ENCODE results near the gene FNDC3B. TPM values are rescaled to one million over a fixed set of nuclear protein-coding genes. Genes with fewer than 3 reads are reported as not detected.
"Not testable (repeated sequence)": the region's sequence is repeated elsewhere in the genome, so short reads cannot be mapped to it uniquely, and the experiment has no call there.

The FNDC3B gene
- total RNA-seq, 2 donors from 2014 or later: 80.6 to 107 TPM

- 62 to 72% methylated on average over 3 of the region's 3 CpGs for WGBS, 2 experiments (ENCODE audit: insufficient coverage in 1 of 2, insufficient read length in 1 of 2)
- H3K27me3 Mint-ChIP-seq (ENCODE audit: insufficient read depth): no peaks in the 10 kb centered on the region
- DNase-seq: no peak
- no peaks in the 10 kb centered on the region for H3K36me3 Mint-ChIP-seq (ENCODE audit: low read depth)
- no peaks in the 10 kb centered on the region for H3K4me1 ChIP-seq (ENCODE audit: control insufficient read depth, insufficient read depth, low read length)
- TF ChIP-seq CTCF (conservative IDR thresholded peaks at IDR 0.05): no peak
- H3K9ac ChIP-seq (ENCODE audit: extremely low read depth, low read length, poor library complexity, severe bottlenecking): no peak overlapping the region
- H3K27ac Mint-ChIP-seq: no peak overlapping the region
- no peak overlapping the region for H3K27ac ChIP-seq (ENCODE audit: low read depth, low read length)
- peaks cover 27% of the 10 kb centered on the region for H3K9me3 Mint-ChIP-seq
- peaks cover 13% of the 10 kb centered on the region for H3K9me3 ChIP-seq (ENCODE audit: control insufficient read depth, low read length)
- no peak overlapping the region for H3K4me3 Mint-ChIP-seq
- H3K36me3 ChIP-seq (ENCODE audit: control insufficient read depth, insufficient read depth, low read length): no peaks in the 10 kb centered on the region
- H3K4me1 Mint-ChIP-seq: no peaks in the 10 kb centered on the region
- H3K27me3 ChIP-seq (ENCODE audit: control insufficient read depth, insufficient read depth, low read length, poor library complexity, severe bottlenecking): no peaks in the 10 kb centered on the region
- no peak overlapping the region for H3K4me3 ChIP-seq (ENCODE audit: low read length)
These were observed 44.5 kb upstream of the FNDC3B start for GRCh38 chr3:171994646-171995428.

- no peaks in the 10 kb centered on the region for H3K27me3 Mint-ChIP-seq (ENCODE audit: insufficient read depth)
- no peak overlapping the region for H3K27ac Mint-ChIP-seq
- no peak overlapping the region for H3K9ac ChIP-seq (ENCODE audit: extremely low read depth, low read length, poor library complexity, severe bottlenecking)
- no peak overlapping the region for H3K4me3 Mint-ChIP-seq
- no peaks in the 10 kb centered on the region for H3K27me3 ChIP-seq (ENCODE audit: control insufficient read depth, insufficient read depth, low read length, poor library complexity, severe bottlenecking)
- H3K9me3 Mint-ChIP-seq: peaks cover 21% of the 10 kb centered on the region
- no peak for DNase-seq
- no peaks in the 10 kb centered on the region for H3K4me1 Mint-ChIP-seq
- TF ChIP-seq CTCF (conservative IDR thresholded peaks at IDR 0.05): no peak
- no peaks in the 10 kb centered on the region for H3K36me3 ChIP-seq (ENCODE audit: control insufficient read depth, insufficient read depth, low read length)
- H3K4me1 ChIP-seq (ENCODE audit: control insufficient read depth, insufficient read depth, low read length): no peaks in the 10 kb centered on the region
- H3K4me3 ChIP-seq (ENCODE audit: low read length): no peak overlapping the region
- no peak overlapping the region for H3K27ac ChIP-seq (ENCODE audit: low read depth, low read length)
- peaks cover 13% of the 10 kb centered on the region for H3K9me3 ChIP-seq (ENCODE audit: control insufficient read depth, low read length)
- H3K36me3 Mint-ChIP-seq (ENCODE audit: low read depth): no peaks in the 10 kb centered on the region
These were observed 43.9 kb upstream of the FNDC3B start for GRCh38 chr3:171995486-171995885.

- no peak for TF ChIP-seq CTCF (conservative IDR thresholded peaks at IDR 0.05)
- Mint-ChIP-seq H3K4me1 (no peaks in the 10 kb centered on the region), H3K9me3 (peaks cover 19% of the 10 kb centered on the region), H3K27ac (no peak overlapping the region), H3K27me3 (ENCODE audit: insufficient read depth) (no peaks in the 10 kb centered on the region), H3K4me3 (no peak overlapping the region), H3K36me3 (ENCODE audit: low read depth) (no peaks in the 10 kb centered on the region)
- Histone ChIP-seq H3K27me3 (ENCODE audit: control insufficient read depth, insufficient read depth, low read length, poor library complexity, severe bottlenecking) (no peaks in the 10 kb centered on the region), H3K4me1 (ENCODE audit: control insufficient read depth, insufficient read depth, low read length) (no peaks in the 10 kb centered on the region), H3K36me3 (ENCODE audit: control insufficient read depth, insufficient read depth, low read length) (no peaks in the 10 kb centered on the region), H3K4me3 (ENCODE audit: low read length) (no peak overlapping the region), H3K9me3 (ENCODE audit: control insufficient read depth, low read length) (peaks cover 13% of the 10 kb centered on the region), H3K27ac (ENCODE audit: low read depth, low read length) (no peak overlapping the region), H3K9ac (ENCODE audit: extremely low read depth, low read length, poor library complexity, severe bottlenecking) (no peak overlapping the region)
- no peak for DNase-seq
- 90% methylated on average over 2 of the region's 2 CpGs; no CpG with 5 or more reads in 1 of the 2 experiments for WGBS, 2 experiments (ENCODE audit: insufficient coverage in 1 of 2, insufficient read length in 1 of 2)
These were observed 43.1 kb upstream of the FNDC3B start for GRCh38 chr3:171996178-171996817.

GRCh38 chr3:171998731-171999130 lies 40.6 kb upstream of the FNDC3B start:
- H3K4me3 Mint-ChIP-seq; H3K27me3 ChIP-seq (ENCODE audit: control insufficient read depth, insufficient read depth, low read length, poor library complexity, severe bottlenecking); H3K27me3 Mint-ChIP-seq (ENCODE audit: insufficient read depth); H3K36me3 ChIP-seq (ENCODE audit: control insufficient read depth, insufficient read depth, low read length); H3K27ac Mint-ChIP-seq; H3K9ac ChIP-seq (ENCODE audit: extremely low read depth, low read length, poor library complexity, severe bottlenecking); H3K4me3 ChIP-seq (ENCODE audit: low read length); H3K4me1 ChIP-seq (ENCODE audit: control insufficient read depth, insufficient read depth, low read length); H3K36me3 Mint-ChIP-seq (ENCODE audit: low read depth); H3K27ac ChIP-seq (ENCODE audit: low read depth, low read length); H3K4me1 Mint-ChIP-seq; DNase-seq: not testable (repeated sequence)
- H3K9me3 Mint-ChIP-seq: peaks cover 19% of the 10 kb centered on the region
- peaks cover 13% of the 10 kb centered on the region for H3K9me3 ChIP-seq (ENCODE audit: control insufficient read depth, low read length)
- WGBS, 2 experiments (ENCODE audit: insufficient coverage in 1 of 2, insufficient read length in 1 of 2): 96 to 97% methylated on average over 5 to 11 of the region's 24 CpGs

- WGBS, 2 experiments (ENCODE audit: insufficient coverage in 1 of 2, insufficient read length in 1 of 2): 100% methylated on average over 1 of the region's 1 CpG; no CpG with 5 or more reads in 1 of the 2 experiments
- H3K9me3 Mint-ChIP-seq: peaks cover 17% of the 10 kb centered on the region
- not testable (repeated sequence) for H3K4me3 ChIP-seq (ENCODE audit: low read length)
These were observed 37.8 kb upstream of the FNDC3B start for GRCh38 chr3:172001616-172002015.

More at GRCh38 chr3:172001616-172002015, 37.8 kb upstream of the FNDC3B start:
- H3K36me3 ChIP-seq (ENCODE audit: control insufficient read depth, insufficient read depth, low read length); H3K27ac Mint-ChIP-seq; H3K27me3 ChIP-seq (ENCODE audit: control insufficient read depth, insufficient read depth, low read length, poor library complexity, severe bottlenecking); H3K9ac ChIP-seq (ENCODE audit: extremely low read depth, low read length, poor library complexity, severe bottlenecking); H3K36me3 Mint-ChIP-seq (ENCODE audit: low read depth); H3K27me3 Mint-ChIP-seq (ENCODE audit: insufficient read depth); H3K4me1 Mint-ChIP-seq; H3K27ac ChIP-seq (ENCODE audit: low read depth, low read length); H3K4me1 ChIP-seq (ENCODE audit: control insufficient read depth, insufficient read depth, low read length); DNase-seq; H3K4me3 Mint-ChIP-seq: not testable (repeated sequence)
- peaks cover 12% of the 10 kb centered on the region for H3K9me3 ChIP-seq (ENCODE audit: control insufficient read depth, low read length)

All from endodermal cell (in vitro differentiated cells).